Hepatocyte (in vitro differentiated cells): ENCODE measurements around the gene ACD. TPM values are rescaled to one million over a fixed set of nuclear protein-coding genes. Genes with fewer than 3 reads are reported as not detected.

Experiments used
- DNase-seq: peaks from one replicate; pipeline ENCODE4 v3.0.0-alpha.2; 2016; ENCODE audit warnings: low spot score
- H2AFZ ChIP-seq: fragments of 200-600 bp; sonication (generic); 2 replicates; pipeline ENCODE4 v1.6.0; 2016; ENCODE audit warnings: antibody characterized with exemption, mild to moderate bottlenecking
- H3K27ac ChIP-seq: fragments of 200-600 bp; sonication (generic); 2 replicates; pipeline ENCODE4 v1.5.1; 2016; ENCODE audit warnings: mild to moderate bottlenecking
- H3K27me3 ChIP-seq: fragments of 200-600 bp; sonication (generic); 2 replicates; pipeline ENCODE4 v1.6.1; 2016
- H3K36me3 ChIP-seq: fragments of 200-600 bp; sonication (generic); replicated peaks from 2 replicates; pipeline ENCODE4 v1.5.1; 2016; ENCODE audit warnings: low read depth; ENCODE audit not compliant: insufficient read depth
- H3K4me1 ChIP-seq: fragments of 200-600 bp; sonication (generic); 2 replicates; pipeline ENCODE4 v1.5.1; 2016; ENCODE audit warnings: mild to moderate bottlenecking, moderate library complexity; ENCODE audit not compliant: insufficient read depth
- H3K4me2 ChIP-seq: fragments of 200-600 bp; sonication (generic); 2 replicates; pipeline ENCODE4 v1.6.0; 2016
- H3K4me3 ChIP-seq: fragments of 200-600 bp; sonication (generic); 2 replicates; pipeline ENCODE4 v1.5.1; 2016; ENCODE audit warnings: mild to moderate bottlenecking
- H3K79me2 ChIP-seq: fragments of 200-600 bp; sonication (generic); 2 replicates; pipeline ENCODE4 v1.6.0; 2017; ENCODE audit warnings: mild to moderate bottlenecking
- H3K9me2 ChIP-seq: fragments of 200-600 bp; sonication (generic); replicated peaks from 2 replicates; pipeline ENCODE4 v1.6.0; 2017; ENCODE audit warnings: mild to moderate bottlenecking; ENCODE audit not compliant: insufficient read depth
- H3K9me3 ChIP-seq: fragments of 200-600 bp; sonication (generic); 2 replicates; pipeline ENCODE4 v1.5.1; 2016; ENCODE audit warnings: low read depth, mild to moderate bottlenecking
- H4K20me1 ChIP-seq: fragments of 200-600 bp; sonication (generic); 2 replicates; pipeline ENCODE4 v1.6.0; 2016; ENCODE audit warnings: mild to moderate bottlenecking; ENCODE audit not compliant: insufficient read depth, poor library complexity, severe bottlenecking
- EZH2 ChIP-seq: fragments of 200-600 bp; sonication (generic); IDR thresholded peaks from 2 replicates; pipeline ENCODE4 v1.6.1; 2016; ENCODE audit warnings: antibody characterized with exemption, mild to moderate bottlenecking, borderline replicate concordance
- EZH2phosphoT487 ChIP-seq: fragments of 200-600 bp; sonication (generic); IDR thresholded peaks from one replicate; pipeline ENCODE4 v1.6.1; 2018; ENCODE audit warnings: antibody characterized with exemption, mild to moderate bottlenecking, low read depth, moderate library complexity; ENCODE audit not compliant: unreplicated experiment, severe bottlenecking
- WGBS: methylation state at CpG from one replicate; pipeline ENCODE4 v1.1.6; 2016; ENCODE audit warnings: low lambda C conversion rate; ENCODE audit errors: missing lambda C conversion rate; 5-methylcytosine and 5-hydroxymethylcytosine counted together
- polyA plus RNA-seq: library from polyadenylated mRNA; unstranded; fragments of >200 nt; fragmentation: Nextera tagmentation; extraction: Ambion mirVana; gene quantifications from 2 replicates; pipeline ENCODE4 v1.2.1, GENCODE V29; 2016
- total RNA-seq: library from RNA; depleted of rRNA; stranded (reverse); fragments of >200 nt; gene quantifications from 2 replicates; pipeline ENCODE4 v1.2.3, GENCODE V29; 2014
- TF ChIP-seq, protein P1 (sequence below): fragments of 200-600 bp; sonication (generic); IDR thresholded peaks from 2 replicates; pipeline ENCODE4 v1.5.1; 2016; ENCODE audit warnings: antibody characterized with exemption, mild to moderate bottlenecking; ENCODE audit not compliant: poor library complexity

Gene ACD
- total and polyA plus RNA-seq, 2 experiments from 2014 or later = 18.5 to 26.3 TPM

DNA sequence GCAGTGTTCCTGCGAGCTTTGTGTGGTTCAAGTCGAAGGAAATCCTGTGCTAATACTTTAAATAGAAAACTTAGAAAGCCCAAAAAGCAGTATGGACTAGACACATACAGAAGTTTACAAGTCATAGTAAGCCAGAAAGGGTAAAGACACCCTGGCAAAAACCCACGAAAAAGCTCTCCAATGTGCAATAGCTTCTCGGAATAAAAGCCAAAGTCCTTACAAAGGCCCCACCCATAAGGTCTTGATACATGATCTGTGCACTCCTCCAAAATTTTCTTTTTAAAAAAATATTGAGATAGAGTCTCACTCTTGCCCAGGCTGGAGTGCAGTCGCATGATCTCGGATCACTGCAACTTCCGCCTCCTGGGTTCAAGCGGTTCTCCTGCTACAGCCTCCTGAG, 16.9 kb upstream of the ACD start:
- Histone ChIP-seq H3K27ac (no peak overlapping the region), H3K36me3 (no peaks in the 10 kb centered on the region), H3K4me3 (no peak overlapping the region), H3K9me3 (no peaks in the 10 kb centered on the region), H3K27me3 (no peaks in the 10 kb centered on the region), H3K9me2 (no peaks in the 10 kb centered on the region), H3K4me1 (peaks cover 7% of the 10 kb centered on the region), H4K20me1 (no peaks in the 10 kb centered on the region), H3K4me2 (no peak overlapping the region), H2AFZ (no peak overlapping the region), H3K79me2 (no peaks in the 10 kb centered on the region)
- 84% methylated on average over 8 of the region's 8 CpGs for WGBS
- TF ChIP-seq, protein P1, sequence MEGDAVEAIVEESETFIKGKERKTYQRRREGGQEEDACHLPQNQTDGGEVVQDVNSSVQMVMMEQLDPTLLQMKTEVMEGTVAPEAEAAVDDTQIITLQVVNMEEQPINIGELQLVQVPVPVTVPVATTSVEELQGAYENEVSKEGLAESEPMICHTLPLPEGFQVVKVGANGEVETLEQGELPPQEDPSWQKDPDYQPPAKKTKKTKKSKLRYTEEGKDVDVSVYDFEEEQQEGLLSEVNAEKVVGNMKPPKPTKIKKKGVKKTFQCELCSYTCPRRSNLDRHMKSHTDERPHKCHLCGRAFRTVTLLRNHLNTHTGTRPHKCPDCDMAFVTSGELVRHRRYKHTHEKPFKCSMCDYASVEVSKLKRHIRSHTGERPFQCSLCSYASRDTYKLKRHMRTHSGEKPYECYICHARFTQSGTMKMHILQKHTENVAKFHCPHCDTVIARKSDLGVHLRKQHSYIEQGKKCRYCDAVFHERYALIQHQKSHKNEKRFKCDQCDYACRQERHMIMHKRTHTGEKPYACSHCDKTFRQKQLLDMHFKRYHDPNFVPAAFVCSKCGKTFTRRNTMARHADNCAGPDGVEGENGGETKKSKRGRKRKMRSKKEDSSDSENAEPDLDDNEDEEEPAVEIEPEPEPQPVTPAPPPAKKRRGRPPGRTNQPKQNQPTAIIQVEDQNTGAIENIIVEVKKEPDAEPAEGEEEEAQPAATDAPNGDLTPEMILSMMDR = no peak
- no peak for TF ChIP-seq EZH2
- TF ChIP-seq EZH2phosphoT487 = no peak
- no peak for DNase-seq

DNA sequence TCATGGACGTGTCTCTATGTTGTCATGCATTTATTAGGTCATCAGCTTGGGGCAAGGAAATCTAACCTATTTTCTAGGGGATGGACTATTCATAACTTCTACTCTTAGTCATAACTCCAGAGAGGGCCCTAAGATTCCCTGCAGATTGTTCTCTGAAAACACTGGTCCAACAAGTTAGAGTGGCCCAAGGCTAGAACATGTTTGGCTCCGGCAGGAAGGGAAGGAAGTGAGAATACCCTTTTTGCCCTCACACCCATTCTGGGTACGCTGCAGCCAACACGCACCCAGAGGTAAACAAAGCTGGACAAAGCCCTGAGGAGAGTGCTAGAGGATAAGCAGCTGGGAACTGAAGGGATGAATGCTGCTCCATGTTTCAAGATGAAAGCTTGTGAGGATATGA, 16.5 kb upstream of the ACD start:
- TF ChIP-seq EZH2phosphoT487 (no peak), EZH2 (no peak)
- TF ChIP-seq, protein P1 = no peak
- peaks cover 7% of the 10 kb centered on the region for H3K4me1 ChIP-seq
- H3K27ac ChIP-seq = no peak overlapping the region
- no peak for DNase-seq
- H3K36me3 ChIP-seq = no peaks in the 10 kb centered on the region
- no peaks in the 10 kb centered on the region for H3K9me3 ChIP-seq
- WGBS = 88% methylated on average over 4 of the region's 4 CpGs
- no peak overlapping the region for H2AFZ ChIP-seq
- no peaks in the 10 kb centered on the region for H4K20me1 ChIP-seq
- H3K9me2 ChIP-seq = no peaks in the 10 kb centered on the region
- H3K27me3 ChIP-seq = no peaks in the 10 kb centered on the region
- H3K4me3 ChIP-seq = no peak overlapping the region
- no peaks in the 10 kb centered on the region for H3K79me2 ChIP-seq
- no peak overlapping the region for H3K4me2 ChIP-seq

DNA sequence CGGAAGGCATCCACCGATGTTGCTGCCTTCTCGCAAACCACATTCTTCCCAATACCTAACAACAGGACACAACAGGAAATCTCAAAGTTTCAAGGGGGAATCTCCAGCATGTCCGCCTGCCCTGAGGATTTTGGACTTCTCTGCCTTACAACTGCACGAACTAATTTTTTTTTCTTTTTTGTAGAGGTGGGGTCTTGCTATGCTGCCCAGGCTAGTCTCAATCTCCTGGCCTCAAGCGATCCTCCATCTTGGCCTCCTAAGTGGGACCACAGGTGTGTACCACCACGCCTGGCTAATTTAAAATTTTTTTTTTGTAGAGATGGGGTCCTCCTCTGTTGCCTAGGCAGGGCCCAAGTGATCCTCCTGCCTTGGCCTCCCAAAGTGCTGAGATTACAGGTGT, 15.9 kb upstream of the ACD start:
- Histone ChIP-seq H3K36me3 (no peaks in the 10 kb centered on the region), H3K9me2 (no peaks in the 10 kb centered on the region), H3K4me1 (peaks cover 7% of the 10 kb centered on the region), H3K27me3 (no peaks in the 10 kb centered on the region), H3K27ac (no peak overlapping the region), H3K9me3 (no peaks in the 10 kb centered on the region), H2AFZ (no peak overlapping the region), H3K4me2 (no peak overlapping the region), H3K79me2 (no peaks in the 10 kb centered on the region), H3K4me3 (no peak overlapping the region), H4K20me1 (no peaks in the 10 kb centered on the region)
- TF ChIP-seq EZH2 (no peak), EZH2phosphoT487 (no peak)
- TF ChIP-seq, protein P1 = no peak
- no peak for DNase-seq
- whole genome bisulfite sequencing = 98% methylated on average over 7 of the region's 7 CpGs

DNA sequence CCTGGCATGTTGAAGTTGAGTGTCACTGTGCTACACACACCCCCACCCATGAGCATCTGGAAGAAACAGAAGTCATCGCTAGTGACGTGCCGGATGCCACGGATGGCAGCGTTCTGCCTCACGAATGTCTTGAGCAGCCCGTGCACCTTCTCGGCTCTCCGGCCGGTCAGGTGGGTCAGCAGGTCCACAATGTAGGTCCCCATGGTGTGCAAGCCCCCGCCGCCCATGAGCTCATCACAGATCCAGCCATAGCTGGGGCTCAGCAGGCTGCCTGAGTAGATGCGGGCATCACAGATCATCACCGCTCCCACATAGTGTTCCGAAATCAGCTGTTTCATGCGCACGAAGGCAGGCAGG, 15.5 kb upstream of the ACD start:
- Histone ChIP-seq H3K4me1 (peaks cover 7% of the 10 kb centered on the region), H3K36me3 (no peaks in the 10 kb centered on the region), H3K4me3 (no peak overlapping the region), H3K79me2 (no peaks in the 10 kb centered on the region), H3K9me3 (no peaks in the 10 kb centered on the region), H2AFZ (no peak overlapping the region), H3K4me2 (no peak overlapping the region), H3K27me3 (no peaks in the 10 kb centered on the region), H4K20me1 (no peaks in the 10 kb centered on the region), H3K9me2 (no peaks in the 10 kb centered on the region), H3K27ac (no peak overlapping the region)
- no peak for DNase-seq
- no peak for TF ChIP-seq EZH2
- TF ChIP-seq, protein P1 = no peak
- TF ChIP-seq EZH2phosphoT487 = no peak
- whole genome bisulfite sequencing = 98% methylated on average over 17 of the region's 17 CpGs
